SIG-M5 treated with dmso at 0.1 percent for 504 hours (cell line): ENCODE measurements around the gene OR52D1.

Experiments used
- DNase-seq: peaks from one replicate; lab custom pipeline; 2025; ENCODE audit not compliant: unreplicated experiment; lab: John Stamatoyannopoulos, UW

The OR52D1 gene

GRCh38 chr11:5509803-5510202 lies 21.3 kb downstream of the OR52D1 start, which contains the start of gene UBQLN3:
Gene UBQLN3, minus strand, starts transcription at chr11:5509957. Its CDS starts 399 bp downstream, at chr11:5509558.
- no peak for DNase-seq

GRCh38 chr11:5514841-5515240 lies 26.4 kb downstream of the OR52D1 start:
- DNase-seq = no peak

- no peak for DNase-seq
Measured at GRCh38 chr11:5516599-5516998, 28.1 kb downstream of the OR52D1 start, which contains the start of gene UBQLNL. Gene UBQLNL, minus strand, starts transcription at chr11:5516699. Its CDS starts 258 bp downstream, at chr11:5516441.

- DNase-seq = no peak
Measured at GRCh38 chr11:5521540-5521939, 33.1 kb downstream of the OR52D1 start.

GRCh38 chr11:5522308-5522707 lies 33.8 kb downstream of the OR52D1 start:
- DNase-seq = no peak

GRCh38 chr11:5524756-5525155 lies 36.3 kb downstream of the OR52D1 start:
- no peak for DNase-seq

GRCh38 chr11:5527716-5528115 lies 39.2 kb downstream of the OR52D1 start:
- no peak for DNase-seq

- DNase-seq = no peak
Measured at GRCh38 chr11:5528495-5528894, 40.0 kb downstream of the OR52D1 start.

GRCh38 chr11:5531053-5531831 lies 42.8 kb downstream of the OR52D1 start:
- DNase-seq = no peak

- no peak for DNase-seq
Measured at GRCh38 chr11:5534046-5534445, 45.6 kb downstream of the OR52D1 start.

GRCh38 chr11:5536482-5536881 lies 48.0 kb downstream of the OR52D1 start:
- no peak for DNase-seq
